ENCODE measurements around the gene RUSC2. TPM values are rescaled to one million over a fixed set of nuclear protein-coding genes. Genes with fewer than 3 reads are reported as not detected.
A peak's percentile ranks its signal among the peaks of the same experiment; 100 is the strongest.

Gene RUSC2
- total RNA-seq, 4 donors from 2014 or later, result 48.0 to 91.2 (median 73.8) TPM

GRCh38 chr9:35518981-35519679, 29.2 kb downstream of the RUSC2 start:
- Histone ChIP-seq H3K4me3 (no peak overlapping the region), H3K4me1 (peaks cover 76 to 100% (median 99%) of the 10 kb centered on the region in 4 donors), H3K36me3 (no peaks in the 10 kb centered on the region), H3K27ac (replicated peaks in 1 of 4) (peak overlapping the region; percentile 80 to 87 (median 85)), H3K9me3 (no peaks in the 10 kb centered on the region), H3K27me3 (no peaks in the 10 kb centered on the region)
- WGBS, result 64% methylated on average over 3 of the region's 5 CpGs
- peak; percentile 12 to 59 for TF ChIP-seq POLR2AphosphoS5 (IDR thresholded peaks at IDR 0.05)
- TF ChIP-seq EP300 (IDR thresholded peaks at IDR 0.05), result no peak
- no peak for TF ChIP-seq CTCF (IDR thresholded peaks at IDR 0.05)
- no peak for TF ChIP-seq POLR2A (IDR thresholded peaks at IDR 0.05; ENCODE audit: low read depth)
- no peak for DNase-seq (ENCODE audit: extremely low spot score)
- intact Hi-C loops (cut with DNase I), result no loop called here

- Histone ChIP-seq H3K36me3 (no peaks in the 10 kb centered on the region), H3K9me3 (no peaks in the 10 kb centered on the region), H3K4me1 (peaks cover 73 to 93% (median 93%) of the 10 kb centered on the region in 4 donors), H3K27me3 (no peaks in the 10 kb centered on the region), H3K27ac (replicated peaks in 1 of 4) (peak overlapping the region; percentile 80 to 87 (median 85)), H3K4me3 (no peak overlapping the region)
- DNase-seq (ENCODE audit: extremely low spot score), result no peak
- TF ChIP-seq EP300 (IDR thresholded peaks at IDR 0.05), result no peak
- TF ChIP-seq CTCF (IDR thresholded peaks at IDR 0.05), result no peak
- no peak for TF ChIP-seq POLR2A (IDR thresholded peaks at IDR 0.05; ENCODE audit: low read depth)
- TF ChIP-seq POLR2AphosphoS5 (IDR thresholded peaks at IDR 0.05), result no peak
- intact Hi-C loops (cut with DNase I), result no loop called here
- 75% methylated on average over 1 of the region's 1 CpG for WGBS
These were observed 29.9 kb downstream of the RUSC2 start for GRCh38 chr9:35519692-35520363.

GRCh38 chr9:35520364-35520710, 30.4 kb downstream of the RUSC2 start:
- no peak overlapping the region for H3K4me3 ChIP-seq
- H3K9me3 ChIP-seq, result no peaks in the 10 kb centered on the region
- H3K27ac ChIP-seq (replicated peaks in 1 of 4), result peak overlapping the region; percentile 80 to 87 (median 85)
- WGBS, result 57% methylated on average over 1 of the region's 1 CpG
- TF ChIP-seq POLR2A (IDR thresholded peaks at IDR 0.05; ENCODE audit: low read depth), result no peak
- TF ChIP-seq EP300 (IDR thresholded peaks at IDR 0.05), result no peak
- no peak for TF ChIP-seq POLR2AphosphoS5 (IDR thresholded peaks at IDR 0.05)
- no peak for TF ChIP-seq CTCF (IDR thresholded peaks at IDR 0.05)
- intact Hi-C loops (cut with DNase I), result no loop called here
- no peaks in the 10 kb centered on the region for H3K27me3 ChIP-seq
- no peaks in the 10 kb centered on the region for H3K36me3 ChIP-seq
- H3K4me1 ChIP-seq, result peaks cover 73 to 89% (median 88%) of the 10 kb centered on the region in 4 donors
- no peak for DNase-seq (ENCODE audit: extremely low spot score)

- DNase-seq (ENCODE audit: extremely low spot score), result no peak
- no peaks in the 10 kb centered on the region for H3K36me3 ChIP-seq
- intact Hi-C loops (cut with DNase I), result no loop called here
- H3K4me1 ChIP-seq, result peaks cover 77 to 88% (median 87%) of the 10 kb centered on the region in 4 donors
- H3K9me3 ChIP-seq, result no peaks in the 10 kb centered on the region
- 46% methylated on average over 2 of the region's 2 CpGs for WGBS
- H3K27ac ChIP-seq (replicated peaks in 1 of 4), result peak overlapping the region; percentile 80 to 87 (median 85)
- TF ChIP-seq POLR2AphosphoS5 (IDR thresholded peaks at IDR 0.05), result peak; percentile 75 to 84
- TF ChIP-seq EP300 (IDR thresholded peaks at IDR 0.05), result no peak
- no peak overlapping the region for H3K4me3 ChIP-seq
- no peaks in the 10 kb centered on the region for H3K27me3 ChIP-seq
These were observed 31.8 kb downstream of the RUSC2 start for GRCh38 chr9:35521708-35522107.

- Histone ChIP-seq H3K4me1 (peaks cover 76 to 88% (median 87%) of the 10 kb centered on the region in 4 donors), H3K27ac (replicated peaks in 1 of 4) (peak overlapping the region; percentile 80 to 87 (median 85)), H3K27me3 (no peaks in the 10 kb centered on the region), H3K4me3 (no peak overlapping the region), H3K9me3 (no peaks in the 10 kb centered on the region), H3K36me3 (no peaks in the 10 kb centered on the region)
- DNase-seq (ENCODE audit: extremely low spot score), result no peak
- intact Hi-C loops (cut with DNase I), result no loop called here
- TF ChIP-seq POLR2AphosphoS5 (IDR thresholded peaks at IDR 0.05) (no peak), EP300 (IDR thresholded peaks at IDR 0.05) (no peak), CTCF (IDR thresholded peaks at IDR 0.05) (peak in 1 of 3 experiments; percentile 29)
These were observed 32.3 kb downstream of the RUSC2 start for GRCh38 chr9:35522187-35522586.
